Measurements from ENCODE around the gene NINL. TPM values are rescaled to one million over a fixed set of nuclear protein-coding genes. Genes with fewer than 3 reads are reported as not detected.

Gene NINL
- total and polyA plus RNA-seq, 2 of the 8 experiments (the other 6 are each of a cell fraction or from before 2014, with no cell fraction given): 15.3 to 30.0 TPM

GRCh38 chr20:25514747-25515340 lies 70.5 kb downstream of the NINL start (continued):
- TF ChIP-seq, protein P1, sequence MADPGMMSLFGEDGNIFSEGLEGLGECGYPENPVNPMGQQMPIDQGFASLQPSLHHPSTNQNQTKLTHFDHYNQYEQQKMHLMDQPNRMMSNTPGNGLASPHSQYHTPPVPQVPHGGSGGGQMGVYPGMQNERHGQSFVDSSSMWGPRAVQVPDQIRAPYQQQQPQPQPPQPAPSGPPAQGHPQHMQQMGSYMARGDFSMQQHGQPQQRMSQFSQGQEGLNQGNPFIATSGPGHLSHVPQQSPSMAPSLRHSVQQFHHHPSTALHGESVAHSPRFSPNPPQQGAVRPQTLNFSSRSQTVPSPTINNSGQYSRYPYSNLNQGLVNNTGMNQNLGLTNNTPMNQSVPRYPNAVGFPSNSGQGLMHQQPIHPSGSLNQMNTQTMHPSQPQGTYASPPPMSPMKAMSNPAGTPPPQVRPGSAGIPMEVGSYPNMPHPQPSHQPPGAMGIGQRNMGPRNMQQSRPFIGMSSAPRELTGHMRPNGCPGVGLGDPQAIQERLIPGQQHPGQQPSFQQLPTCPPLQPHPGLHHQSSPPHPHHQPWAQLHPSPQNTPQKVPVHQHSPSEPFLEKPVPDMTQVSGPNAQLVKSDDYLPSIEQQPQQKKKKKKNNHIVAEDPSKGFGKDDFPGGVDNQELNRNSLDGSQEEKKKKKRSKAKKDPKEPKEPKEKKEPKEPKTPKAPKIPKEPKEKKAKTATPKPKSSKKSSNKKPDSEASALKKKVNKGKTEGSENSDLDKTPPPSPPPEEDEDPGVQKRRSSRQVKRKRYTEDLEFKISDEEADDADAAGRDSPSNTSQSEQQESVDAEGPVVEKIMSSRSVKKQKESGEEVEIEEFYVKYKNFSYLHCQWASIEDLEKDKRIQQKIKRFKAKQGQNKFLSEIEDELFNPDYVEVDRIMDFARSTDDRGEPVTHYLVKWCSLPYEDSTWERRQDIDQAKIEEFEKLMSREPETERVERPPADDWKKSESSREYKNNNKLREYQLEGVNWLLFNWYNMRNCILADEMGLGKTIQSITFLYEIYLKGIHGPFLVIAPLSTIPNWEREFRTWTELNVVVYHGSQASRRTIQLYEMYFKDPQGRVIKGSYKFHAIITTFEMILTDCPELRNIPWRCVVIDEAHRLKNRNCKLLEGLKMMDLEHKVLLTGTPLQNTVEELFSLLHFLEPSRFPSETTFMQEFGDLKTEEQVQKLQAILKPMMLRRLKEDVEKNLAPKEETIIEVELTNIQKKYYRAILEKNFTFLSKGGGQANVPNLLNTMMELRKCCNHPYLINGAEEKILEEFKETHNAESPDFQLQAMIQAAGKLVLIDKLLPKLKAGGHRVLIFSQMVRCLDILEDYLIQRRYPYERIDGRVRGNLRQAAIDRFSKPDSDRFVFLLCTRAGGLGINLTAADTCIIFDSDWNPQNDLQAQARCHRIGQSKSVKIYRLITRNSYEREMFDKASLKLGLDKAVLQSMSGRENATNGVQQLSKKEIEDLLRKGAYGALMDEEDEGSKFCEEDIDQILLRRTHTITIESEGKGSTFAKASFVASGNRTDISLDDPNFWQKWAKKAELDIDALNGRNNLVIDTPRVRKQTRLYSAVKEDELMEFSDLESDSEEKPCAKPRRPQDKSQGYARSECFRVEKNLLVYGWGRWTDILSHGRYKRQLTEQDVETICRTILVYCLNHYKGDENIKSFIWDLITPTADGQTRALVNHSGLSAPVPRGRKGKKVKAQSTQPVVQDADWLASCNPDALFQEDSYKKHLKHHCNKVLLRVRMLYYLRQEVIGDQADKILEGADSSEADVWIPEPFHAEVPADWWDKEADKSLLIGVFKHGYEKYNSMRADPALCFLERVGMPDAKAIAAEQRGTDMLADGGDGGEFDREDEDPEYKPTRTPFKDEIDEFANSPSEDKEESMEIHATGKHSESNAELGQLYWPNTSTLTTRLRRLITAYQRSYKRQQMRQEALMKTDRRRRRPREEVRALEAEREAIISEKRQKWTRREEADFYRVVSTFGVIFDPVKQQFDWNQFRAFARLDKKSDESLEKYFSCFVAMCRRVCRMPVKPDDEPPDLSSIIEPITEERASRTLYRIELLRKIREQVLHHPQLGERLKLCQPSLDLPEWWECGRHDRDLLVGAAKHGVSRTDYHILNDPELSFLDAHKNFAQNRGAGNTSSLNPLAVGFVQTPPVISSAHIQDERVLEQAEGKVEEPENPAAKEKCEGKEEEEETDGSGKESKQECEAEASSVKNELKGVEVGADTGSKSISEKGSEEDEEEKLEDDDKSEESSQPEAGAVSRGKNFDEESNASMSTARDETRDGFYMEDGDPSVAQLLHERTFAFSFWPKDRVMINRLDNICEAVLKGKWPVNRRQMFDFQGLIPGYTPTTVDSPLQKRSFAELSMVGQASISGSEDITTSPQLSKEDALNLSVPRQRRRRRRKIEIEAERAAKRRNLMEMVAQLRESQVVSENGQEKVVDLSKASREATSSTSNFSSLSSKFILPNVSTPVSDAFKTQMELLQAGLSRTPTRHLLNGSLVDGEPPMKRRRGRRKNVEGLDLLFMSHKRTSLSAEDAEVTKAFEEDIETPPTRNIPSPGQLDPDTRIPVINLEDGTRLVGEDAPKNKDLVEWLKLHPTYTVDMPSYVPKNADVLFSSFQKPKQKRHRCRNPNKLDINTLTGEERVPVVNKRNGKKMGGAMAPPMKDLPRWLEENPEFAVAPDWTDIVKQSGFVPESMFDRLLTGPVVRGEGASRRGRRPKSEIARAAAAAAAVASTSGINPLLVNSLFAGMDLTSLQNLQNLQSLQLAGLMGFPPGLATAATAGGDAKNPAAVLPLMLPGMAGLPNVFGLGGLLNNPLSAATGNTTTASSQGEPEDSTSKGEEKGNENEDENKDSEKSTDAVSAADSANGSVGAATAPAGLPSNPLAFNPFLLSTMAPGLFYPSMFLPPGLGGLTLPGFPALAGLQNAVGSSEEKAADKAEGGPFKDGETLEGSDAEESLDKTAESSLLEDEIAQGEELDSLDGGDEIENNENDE (IDR thresholded peaks at IDR 0.05; ENCODE audit: insufficient replicate concordance, low read length): no peak
- TF ChIP-seq ASH2L (IDR thresholded peaks at IDR 0.05; ENCODE audit: low read length) (no peak), HDAC6 (IDR thresholded peaks at IDR 0.05; ENCODE audit: low read depth, low read length) (no peak), NANOG (IDR thresholded peaks at IDR 0.05; ENCODE audit: insufficient read depth, low read depth, low read length, poor library complexity, severe bottlenecking) (no peak), SP1 (IDR thresholded peaks at IDR 0.05; ENCODE audit: low read depth, low read length) (no peak), HDAC2 (IDR thresholded peaks at IDR 0.05; ENCODE audit: borderline replicate concordance in 1 of 2, low read depth in 2 of 2, low read length in 2 of 2) (no peak), CBX5 (IDR thresholded peaks at IDR 0.05; ENCODE audit: low read depth, low read length) (no peak)
